Measurements from ENCODE around the gene SPACA6.
"Not testable (repeated sequence)": the region's sequence is repeated elsewhere in the genome, so short reads cannot be mapped to it uniquely, and the experiment has no call there.

Gene SPACA6, protein sequence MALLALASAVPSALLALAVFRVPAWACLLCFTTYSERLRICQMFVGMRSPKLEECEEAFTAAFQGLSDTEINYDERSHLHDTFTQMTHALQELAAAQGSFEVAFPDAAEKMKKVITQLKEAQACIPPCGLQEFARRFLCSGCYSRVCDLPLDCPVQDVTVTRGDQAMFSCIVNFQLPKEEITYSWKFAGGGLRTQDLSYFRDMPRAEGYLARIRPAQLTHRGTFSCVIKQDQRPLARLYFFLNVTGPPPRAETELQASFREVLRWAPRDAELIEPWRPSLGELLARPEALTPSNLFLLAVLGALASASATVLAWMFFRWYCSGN

DNA sequence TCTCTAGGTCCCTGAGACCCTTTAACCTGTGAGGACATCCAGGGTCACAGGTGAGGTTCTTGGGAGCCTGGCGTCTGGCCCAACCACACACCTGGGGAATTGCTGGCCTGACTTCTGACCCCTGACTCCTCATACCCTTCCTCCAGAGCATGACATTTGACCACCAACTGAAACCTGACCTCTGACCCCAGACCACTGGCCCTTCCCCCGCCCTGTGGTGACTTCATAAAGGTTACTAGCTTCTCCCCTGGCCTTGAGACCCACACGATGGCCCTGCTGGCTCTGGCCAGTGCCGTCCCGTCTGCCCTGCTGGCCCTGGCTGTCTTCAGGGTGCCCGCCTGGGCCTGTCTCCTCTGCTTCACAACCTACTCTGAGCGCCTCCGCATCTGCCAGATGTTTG lies at the start of gene SPACA6:
SPACA6 (plus strand) TSS at position 71 of the 400 bp plus-strand sequence; CDS start at position 268, 197 bp downstream.
- DNase-seq = no peak

DNA sequence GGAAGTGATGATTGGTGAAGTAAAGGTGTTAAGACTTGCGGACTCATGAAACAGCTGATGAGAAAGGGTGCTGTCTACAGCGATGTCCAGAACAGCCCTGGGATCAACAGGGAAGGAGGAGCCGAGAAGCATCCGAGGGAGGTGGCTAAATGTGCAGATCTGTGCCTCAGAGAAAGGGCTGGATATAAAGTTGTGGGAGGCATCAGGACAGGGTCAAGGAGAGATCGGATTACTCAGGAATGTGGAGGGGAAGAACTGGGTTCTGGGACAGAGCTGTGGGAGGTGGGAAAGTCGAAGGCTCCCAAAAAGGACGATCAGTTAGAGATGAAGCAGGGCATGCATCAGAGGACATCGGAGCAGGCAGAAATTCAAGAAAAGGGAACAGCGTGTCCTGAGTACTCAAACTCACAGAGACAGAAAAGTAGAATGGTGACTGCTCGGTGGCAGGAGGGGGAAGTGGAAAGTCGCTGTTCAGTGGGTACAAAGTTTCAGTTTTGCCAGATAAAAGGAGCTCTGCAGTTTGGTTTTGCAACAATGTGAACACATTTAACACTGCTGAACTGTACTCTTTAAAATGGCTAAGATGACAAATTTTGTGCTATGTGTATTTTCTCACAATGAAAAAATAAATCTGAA lies 48.4 kb upstream of the SPACA6 start:
- no peak for DNase-seq

DNA sequence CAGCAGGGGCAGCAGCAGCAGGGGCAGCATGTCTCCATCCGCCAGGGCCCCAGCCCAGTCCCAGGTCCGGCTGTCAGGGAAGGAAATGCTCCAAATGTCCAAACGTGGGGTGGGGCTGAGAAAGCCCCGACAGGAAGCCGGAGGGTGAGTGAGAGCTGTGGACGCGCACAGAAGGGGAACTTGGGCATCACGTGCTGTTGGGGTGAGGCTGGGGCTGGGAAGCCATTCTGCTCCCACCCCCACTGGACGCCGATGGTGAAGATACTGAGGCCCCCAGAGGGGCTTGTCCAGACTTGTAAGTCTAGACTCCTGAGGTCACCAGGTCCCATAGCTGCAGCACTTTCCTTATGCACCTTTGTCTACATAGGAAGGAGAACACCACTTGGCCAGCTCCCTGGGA lies 46.4 kb upstream of the SPACA6 start, which contains the start of gene SIGLEC14:
SIGLEC14 (minus strand) TSS at position 96 of the 400 bp plus-strand sequence; CDS start at position 30, 66 bp downstream.
- not testable (repeated sequence) for DNase-seq

DNA sequence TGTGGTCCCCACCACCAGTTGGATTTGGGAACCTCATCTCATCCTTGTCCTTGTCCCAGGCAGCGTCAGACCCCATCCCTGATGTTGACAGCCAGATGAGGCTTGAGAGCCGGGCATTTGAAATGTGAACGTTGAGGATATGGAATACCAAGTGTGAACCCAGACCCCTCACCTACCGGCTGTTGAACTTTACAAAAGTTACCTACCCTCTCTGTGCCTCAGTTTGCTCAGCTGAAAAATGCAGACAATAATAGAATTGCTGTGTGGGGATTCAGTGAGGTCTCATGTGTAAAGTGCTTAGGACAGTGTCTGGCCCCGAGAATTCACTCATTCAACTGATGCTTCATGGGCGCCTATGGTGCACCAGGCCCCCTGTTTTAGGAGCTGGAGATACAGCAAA lies 45.8 kb upstream of the SPACA6 start:
- no peak for DNase-seq

DNA sequence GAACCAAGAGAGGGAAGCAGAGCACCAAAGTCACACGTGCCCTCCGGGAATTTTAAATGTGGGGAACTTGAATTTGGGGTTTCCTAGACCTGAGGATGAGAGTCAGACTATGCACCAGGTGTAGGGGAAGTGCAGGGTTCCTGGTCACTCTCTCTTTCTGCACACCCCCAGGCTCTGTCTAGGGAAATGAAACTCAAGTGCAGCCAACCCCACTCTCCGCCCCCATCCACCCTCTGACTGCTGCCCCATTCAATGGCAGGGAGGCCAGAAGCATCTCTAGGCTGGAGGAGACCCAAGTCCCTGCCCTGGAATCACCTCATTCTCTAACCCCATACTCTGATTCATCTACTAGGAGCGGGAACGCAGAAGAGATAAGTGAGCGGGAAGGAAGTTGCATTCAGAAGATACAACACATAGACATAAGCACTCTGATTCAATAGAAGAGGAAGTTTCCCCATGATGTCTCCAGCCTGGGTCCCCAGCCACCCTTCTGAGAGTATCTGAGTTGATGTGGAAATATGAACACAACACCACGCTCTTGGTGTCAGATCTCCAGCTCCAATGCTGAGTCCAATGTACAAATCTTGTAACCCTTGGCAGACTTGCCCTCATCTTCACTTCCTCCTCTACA lies 41.8 kb upstream of the SPACA6 start:
- DNase-seq = peak; percentile 2

DNA sequence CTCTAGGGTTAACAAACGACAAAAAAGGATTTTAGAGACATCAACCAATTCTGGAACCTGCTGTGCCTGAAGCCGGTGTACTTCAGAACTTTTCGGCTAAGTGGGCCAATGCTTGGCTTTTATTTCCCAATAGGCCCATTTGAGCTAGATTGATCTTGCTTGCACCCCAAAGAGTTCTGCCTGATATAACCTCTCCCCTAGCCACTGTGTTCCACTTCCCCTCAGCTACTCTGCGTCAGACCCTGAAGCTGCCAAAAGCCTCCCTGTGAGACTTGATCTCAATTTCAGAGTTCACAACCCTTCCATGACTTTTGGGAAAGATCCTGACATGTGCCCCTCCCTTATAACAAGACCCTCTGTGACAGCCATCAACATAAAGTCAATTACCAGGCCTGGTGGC lies 40.9 kb upstream of the SPACA6 start:
- no peak for DNase-seq

DNA sequence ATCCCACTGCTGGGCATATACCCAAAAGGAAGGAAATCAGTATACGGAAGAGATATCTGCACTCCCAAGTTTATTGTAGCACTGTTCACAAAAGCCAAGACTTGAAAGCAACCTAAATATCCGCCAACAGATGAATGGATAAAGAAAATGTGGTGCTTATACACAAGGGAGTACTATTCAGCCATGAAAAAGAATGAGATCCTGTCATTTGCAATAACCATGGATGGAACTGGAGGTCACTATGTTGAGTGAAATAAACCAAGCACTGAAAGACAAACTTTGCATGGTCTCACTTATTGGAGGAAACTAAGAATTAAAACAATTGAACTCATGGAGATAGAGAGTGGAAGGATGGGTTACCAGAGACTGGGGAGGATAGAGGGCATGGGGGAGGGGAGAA lies 40.0 kb upstream of the SPACA6 start:
- no peak for DNase-seq

DNA sequence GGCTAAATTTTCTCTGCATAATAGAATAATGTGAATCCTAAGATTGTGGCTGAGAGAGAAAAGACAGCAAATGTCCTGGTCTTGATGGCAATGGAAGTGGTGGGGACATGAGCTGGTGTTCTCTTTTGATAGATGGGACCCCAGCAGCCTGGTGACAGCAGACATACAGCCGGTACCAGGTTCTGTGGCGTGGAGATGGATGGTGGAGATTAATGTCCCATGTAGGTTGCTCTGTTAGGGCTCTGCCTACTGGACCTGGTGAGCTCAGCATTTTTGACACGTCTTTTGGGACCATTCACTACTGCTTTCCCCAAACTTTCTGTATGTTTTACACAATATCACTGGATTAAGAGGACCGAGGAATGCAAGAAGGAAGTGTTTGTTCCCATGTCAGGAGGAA lies 38.3 kb upstream of the SPACA6 start:
- no peak for DNase-seq

DNA sequence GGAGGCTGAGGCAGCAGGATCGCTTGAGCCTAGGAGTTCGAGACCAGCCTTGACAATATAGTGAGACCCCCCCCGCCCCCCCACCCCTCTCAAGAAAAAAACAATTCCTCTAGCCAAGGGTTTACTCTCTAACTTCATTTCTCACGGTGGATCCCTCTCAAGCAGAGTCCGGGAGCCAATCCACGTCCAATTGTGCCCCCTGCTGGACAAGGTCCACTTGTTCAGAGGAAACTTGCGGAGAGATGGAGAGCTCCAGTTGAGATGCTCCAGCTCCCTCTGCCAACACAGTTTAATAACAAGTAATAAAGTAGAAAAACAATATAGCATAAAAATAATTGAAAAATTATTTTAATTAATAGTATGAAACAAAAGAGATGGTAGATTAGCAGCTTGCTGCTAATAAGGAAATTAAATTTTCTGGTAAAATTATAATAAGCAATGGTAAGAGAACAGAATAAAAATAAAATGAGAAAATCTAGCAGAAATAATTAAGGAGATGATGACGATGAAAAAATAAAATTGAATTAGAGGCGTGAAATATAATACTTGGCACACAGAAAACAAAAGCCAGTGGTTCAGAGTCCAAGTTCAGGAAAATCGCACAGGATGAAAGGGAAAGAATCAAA lies 32.0 kb upstream of the SPACA6 start:
- peak; percentile 35 for DNase-seq

DNA sequence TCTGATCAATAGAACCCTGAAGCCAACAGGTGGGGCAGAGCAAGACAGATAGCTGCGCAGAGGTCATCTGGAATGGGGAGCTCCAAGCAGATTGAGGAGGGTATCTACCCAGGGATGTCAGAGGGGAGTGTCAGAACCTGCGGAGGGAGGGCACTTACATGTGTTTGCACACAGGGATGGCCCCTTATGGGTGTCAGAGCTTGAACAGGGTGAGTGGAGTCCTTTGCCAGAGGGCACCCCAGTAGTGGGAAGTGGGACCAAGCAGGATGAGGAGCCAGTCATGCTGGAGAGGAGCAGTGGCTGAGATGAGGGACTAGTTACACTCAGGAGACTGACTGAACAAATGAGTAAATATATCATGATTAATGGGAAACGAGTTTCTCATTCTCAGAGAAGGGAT lies 29.5 kb upstream of the SPACA6 start:
- no peak for DNase-seq

DNA sequence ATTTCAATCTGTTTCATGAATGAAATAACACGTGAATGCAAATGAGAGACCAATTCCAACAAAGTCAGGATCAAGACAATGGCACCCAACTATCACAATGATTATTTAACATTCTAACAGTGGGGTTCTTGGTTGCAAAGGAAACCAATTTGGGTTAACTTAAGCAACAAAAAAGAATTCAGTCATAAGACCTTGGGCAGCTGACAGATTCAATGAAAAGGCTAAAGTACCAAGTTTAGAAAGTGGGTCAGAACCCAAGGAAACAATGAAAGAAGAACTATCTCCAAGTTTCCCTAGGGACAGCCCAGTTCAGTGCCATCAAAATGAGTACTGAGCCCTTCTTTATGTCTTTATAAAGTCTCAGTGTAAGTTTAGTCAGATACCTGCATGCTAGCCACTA lies 29.0 kb upstream of the SPACA6 start:
- no peak for DNase-seq

DNA sequence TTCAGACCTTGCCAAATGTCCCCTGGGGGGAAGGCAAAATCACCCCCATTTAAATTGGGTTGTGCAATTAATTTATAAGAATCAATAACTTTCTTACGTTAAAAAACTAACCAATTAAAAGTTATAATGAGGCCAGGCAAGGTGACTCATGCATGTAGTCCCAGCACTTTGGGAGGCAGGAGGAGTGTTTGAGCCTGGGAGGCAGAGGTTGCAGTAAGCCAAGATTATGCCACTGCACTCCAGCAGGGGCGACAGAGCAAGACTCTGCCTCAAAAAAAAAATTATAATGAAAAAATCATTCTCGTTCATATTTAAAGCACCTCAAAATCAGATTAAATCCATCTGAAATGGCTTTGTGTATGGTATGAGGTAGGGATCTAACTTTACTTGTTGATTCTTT lies 28.1 kb upstream of the SPACA6 start:
- no peak for DNase-seq

DNA sequence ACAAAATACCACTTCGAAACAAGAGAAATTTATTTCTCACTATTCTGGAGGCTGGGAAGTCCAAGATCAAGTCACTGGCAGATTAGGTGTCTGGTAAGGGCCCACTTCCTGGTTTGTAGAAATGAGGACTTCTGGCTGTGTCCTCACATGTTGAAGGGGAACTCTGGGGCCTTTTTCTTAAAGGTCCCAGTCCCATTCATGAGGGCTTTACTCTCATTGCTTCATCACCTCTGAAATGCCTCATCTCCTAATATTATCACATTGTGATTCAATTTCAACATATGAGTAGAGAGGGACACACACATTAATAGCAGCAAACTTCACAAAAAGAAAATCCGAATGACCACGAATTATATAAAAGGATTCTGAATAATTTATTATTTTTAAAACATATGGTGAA lies 24.9 kb upstream of the SPACA6 start:
- no peak for DNase-seq

DNA sequence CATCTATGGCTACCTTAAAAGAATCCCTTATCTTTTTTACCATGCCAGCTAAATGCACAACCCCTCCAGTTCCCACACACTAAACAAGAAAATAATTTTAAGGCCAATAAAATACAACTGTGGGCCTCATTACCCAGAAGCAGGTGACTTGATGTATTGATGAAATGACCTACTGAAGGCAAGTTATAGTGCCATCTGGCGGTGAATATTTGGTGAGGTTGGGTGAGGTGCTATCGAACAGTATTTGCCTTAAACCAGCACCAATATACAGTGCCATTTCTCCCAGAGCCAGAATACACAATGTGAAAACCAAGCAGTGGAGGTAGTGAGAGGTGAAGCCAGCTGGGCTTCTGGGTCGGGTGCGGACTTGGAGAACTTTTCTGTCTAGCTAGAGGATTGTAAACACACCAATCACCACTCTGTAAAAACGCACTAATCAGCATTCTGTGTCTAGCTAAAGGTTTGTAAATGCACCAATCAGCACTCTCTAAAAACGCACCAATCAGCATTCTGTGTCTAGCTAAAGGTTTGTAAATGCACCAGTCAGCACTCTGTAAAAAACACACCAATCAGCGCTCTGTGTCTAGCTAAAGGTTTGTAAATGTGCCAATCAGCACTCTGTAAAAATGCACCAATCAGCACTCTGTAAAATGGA lies 17.1 kb upstream of the SPACA6 start:
- not testable (repeated sequence) for DNase-seq

DNA sequence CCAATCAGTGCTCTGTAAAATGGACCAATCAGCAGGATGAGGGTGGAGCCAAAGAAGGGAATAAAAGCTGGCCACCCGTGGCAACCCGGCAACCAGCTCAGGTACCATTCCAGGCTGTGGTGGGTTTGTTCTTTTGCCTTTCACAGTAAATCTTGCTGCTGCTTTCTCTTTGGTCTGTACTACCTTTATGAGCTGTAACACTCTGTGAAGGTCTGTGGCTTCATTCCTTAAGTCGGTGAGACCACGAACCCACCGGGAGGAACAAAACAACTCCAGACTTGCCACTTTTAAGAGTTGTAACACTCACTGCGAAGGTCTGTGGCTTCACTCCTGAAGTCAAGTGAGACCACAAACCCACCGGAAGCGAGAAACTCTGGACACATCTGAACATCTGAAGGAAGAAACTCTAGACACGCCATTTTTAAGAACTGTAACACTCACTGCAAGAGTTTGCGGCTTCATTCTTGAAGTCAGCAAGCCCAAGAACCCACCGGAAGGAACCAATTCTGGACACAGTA lies 16.5 kb upstream of the SPACA6 start:
- DNase-seq = no peak

DNA sequence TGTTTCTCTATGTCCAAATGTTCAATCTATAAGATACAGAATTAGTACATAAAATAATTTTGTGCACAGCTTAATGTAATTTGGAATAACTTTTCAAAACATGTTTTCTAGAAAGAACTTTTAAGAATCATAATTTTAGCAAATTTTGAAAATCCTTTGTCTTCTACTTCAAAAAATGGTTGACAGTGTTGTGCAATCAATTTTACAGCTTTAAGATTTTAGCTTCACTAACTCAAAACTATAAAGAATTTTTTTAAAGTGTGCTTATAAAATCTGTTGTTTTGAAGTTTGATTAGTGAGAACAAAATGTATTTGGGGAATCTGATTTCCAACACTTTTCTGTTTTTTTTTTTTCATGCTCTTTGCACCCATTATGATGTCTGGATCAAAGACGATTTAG lies 12.7 kb upstream of the SPACA6 start:
- no peak for DNase-seq

DNA sequence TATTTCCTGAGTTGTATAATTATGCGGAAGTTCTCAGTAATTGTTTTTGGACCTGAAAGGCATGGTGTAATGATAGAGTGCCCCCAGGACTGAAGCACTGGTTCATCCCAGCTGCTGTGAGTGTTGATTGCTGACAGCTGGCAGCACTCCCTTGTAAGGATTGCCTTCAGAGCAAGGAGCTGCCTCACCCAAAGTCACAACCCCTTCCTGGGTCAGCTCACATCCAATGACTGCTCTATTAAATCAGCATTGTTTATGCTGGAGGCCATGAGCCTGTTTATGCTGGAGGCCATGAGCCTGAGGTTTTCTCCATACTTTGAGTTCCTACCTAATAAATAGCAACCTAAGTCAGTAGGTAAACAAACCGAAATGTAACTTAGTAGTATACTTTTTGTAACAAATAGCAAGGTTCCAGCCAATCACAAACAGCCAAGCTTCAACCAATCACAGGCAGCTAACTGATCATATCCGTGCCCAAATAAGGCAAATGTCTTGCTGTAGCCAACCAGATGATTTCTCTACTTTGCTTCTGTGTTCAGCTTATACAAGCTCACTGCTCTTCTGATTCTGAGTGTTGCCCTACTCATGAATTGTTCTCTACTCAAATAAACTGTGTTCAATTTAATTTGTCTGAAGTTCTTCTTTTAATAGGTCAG lies 11.7 kb upstream of the SPACA6 start:
- no peak for DNase-seq

DNA sequence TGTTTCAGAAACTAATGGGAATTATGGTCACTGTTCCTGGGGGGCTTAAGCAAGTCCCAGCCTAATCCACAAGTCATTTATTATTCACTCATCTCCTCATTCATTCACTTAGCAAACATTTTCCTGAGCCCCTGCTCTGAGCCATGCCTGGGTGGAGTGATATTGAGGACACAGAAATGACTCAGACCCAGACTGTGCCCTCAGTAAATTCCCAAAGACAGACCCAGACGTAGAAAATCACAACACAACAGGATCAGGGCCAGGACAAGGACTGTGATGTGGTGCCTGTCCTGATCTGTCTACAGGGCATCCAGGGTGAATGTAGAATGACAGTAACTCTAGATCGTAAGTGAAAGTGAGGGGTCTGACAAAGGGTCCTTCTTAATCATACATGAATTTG lies 7.0 kb upstream of the SPACA6 start:
- DNase-seq = no peak

DNA sequence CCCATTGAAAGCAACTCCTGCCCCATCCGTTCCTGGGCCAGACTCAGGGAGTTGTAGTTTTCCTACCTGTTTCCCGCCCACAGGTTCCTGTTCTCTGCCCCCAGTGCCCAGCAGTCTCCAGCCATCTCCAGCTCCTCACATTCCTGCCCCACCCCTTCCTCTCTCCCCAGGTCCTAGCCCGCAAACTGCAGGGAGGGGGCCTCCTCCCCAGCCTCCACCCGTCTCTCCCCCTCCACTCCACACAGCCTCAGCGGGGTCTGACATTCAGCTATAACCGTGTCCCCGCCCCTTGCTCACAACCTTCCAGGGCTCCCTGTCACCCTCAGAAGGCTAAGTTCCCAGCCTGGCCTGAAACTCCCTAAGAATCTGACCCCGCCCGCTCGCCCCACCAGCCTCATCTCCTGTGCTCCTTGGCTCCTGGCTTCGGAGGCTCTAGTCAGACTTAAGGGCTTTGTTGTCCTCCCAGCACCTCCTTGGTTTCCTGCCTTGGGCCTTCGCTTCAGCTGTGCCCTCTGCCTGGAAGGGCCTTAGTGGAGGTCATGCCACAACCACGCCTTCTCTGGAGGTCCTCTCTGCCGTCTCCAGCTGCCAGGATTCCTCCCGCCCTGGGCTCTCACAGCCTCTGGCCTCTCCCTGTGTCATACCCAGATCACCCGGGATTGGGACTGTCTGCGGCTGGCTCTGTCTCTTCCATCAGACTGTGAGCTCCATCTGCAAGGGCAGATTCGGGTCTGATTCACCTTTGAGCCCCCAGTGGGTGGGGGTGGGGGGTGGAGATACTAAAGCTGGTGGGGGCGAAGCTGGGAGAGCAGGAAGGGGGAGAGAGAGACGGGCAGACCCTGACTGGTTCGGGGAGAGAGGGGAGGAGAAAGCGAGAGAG lies 5.1 kb upstream of the SPACA6 start:
- DNase-seq = no peak

DNA sequence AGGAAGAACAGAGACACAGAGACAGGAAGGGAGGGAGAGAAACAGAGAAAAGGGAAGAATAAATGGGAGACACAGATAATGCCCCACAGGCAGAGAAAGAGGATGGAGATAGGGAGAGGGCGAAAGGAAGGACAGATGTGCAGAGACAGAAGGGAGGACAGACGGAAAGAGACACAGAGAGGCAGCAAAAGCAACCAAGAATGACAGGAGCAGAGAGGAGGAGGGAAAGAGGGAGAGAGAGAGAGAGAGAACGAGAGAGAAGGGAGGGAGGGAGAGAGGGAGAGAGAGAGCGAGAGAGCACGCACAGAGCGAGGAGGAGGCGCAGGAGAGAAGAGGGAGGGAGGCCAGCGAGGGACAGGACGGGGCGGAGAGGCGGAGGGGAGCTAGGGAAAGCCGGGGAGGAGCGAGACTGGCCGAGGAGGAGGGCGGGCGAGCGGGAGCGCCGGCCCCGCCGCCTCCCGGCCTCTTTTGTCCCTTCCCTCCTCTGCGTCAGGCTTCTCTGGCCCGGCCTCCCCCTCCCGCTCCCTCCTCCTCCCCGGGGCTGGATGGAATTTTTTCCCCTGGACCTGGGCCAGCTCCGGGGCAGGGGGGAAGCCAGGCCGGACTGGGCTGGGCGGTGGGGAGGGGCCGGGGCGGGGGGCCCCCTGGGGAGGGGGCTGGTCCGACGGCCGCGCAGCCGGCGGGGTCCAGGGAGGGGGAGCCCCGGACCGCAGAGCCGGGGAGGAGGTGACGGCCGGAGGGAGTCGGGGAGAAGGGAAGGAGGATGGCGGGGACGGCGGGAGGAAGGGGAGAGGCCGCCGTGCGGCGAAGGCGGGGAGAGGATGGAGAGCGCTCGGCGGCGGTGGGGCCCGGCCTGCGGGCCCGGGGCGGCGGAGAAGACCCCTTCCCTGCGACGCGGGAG lies 4.2 kb upstream of the SPACA6 start:
- no peak for DNase-seq
